ENCODE results near the gene FBXW8.

Gene FBXW8

GRCh38 chr12:117067638-117068037 is 156.9 kb downstream of the FBXW8 start:
- no peak for TF ChIP-seq SIN3A (IDR thresholded peaks at IDR 0.05; ENCODE audit: borderline replicate concordance, insufficient read depth, low read length)
- TF ChIP-seq POLR2AphosphoS5 (IDR thresholded peaks at IDR 0.05; ENCODE audit: low read depth, low read length): no peak
- TF ChIP-seq FOXP2 (optimal IDR thresholded peaks at IDR 0.05; ENCODE audit: borderline replicate concordance, extremely low read depth, extremely low read length, insufficient read depth): no peak
- no peak for TF ChIP-seq TAF1 (IDR thresholded peaks at IDR 0.05; ENCODE audit: borderline replicate concordance, insufficient read depth, low read length)
- TF ChIP-seq REST (IDR thresholded peaks at IDR 0.05; ENCODE audit: insufficient read depth in 1 of 2, low read depth in 2 of 2, low read length in 2 of 2): no peak

GRCh38 chr12:117068492-117068891 is 157.7 kb downstream of the FBXW8 start:
- TF ChIP-seq TAF1 (IDR thresholded peaks at IDR 0.05; ENCODE audit: borderline replicate concordance, insufficient read depth, low read length) (no peak), FOXP2 (optimal IDR thresholded peaks at IDR 0.05; ENCODE audit: borderline replicate concordance, extremely low read depth, extremely low read length, insufficient read depth) (no peak), REST (IDR thresholded peaks at IDR 0.05; ENCODE audit: insufficient read depth in 1 of 2, low read depth in 2 of 2, low read length in 2 of 2) (no peak), SIN3A (IDR thresholded peaks at IDR 0.05; ENCODE audit: borderline replicate concordance, insufficient read depth, low read length) (no peak)

DNA sequence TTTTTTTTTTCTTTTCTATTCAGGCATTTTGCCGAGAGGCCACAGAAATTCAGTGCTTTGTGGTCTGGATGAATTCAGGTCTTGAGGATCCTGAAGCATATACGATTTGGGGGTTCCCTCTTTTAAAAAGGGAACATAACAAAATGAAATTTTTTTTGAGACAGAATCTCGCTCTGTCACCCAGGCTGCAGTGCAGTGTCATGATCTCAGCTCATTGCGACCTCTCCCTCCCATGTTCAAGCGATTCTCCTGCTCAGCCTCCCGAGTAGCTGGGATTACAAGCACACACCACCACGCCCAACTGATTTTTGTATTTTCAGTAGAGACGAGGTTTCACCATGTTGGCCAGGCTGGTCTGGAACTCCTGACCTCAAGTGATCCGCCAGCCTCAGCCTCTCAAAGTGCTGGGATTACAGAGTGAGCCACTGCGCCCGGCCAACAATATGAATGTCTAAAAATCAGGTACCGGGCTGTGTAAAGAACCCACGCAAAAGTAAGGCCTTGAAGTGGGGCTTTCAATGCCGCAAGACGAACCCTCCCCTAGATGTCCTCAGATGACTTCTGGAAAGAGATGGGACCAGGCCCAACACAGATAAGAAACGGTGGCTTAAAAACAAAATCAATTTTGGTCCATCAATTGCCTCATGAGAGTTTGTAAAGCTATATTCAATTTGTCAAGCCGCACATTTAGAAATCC is 158.5 kb downstream of the FBXW8 start:
- TF ChIP-seq TAF1 (IDR thresholded peaks at IDR 0.05; ENCODE audit: borderline replicate concordance, insufficient read depth, low read length): no peak
- TF ChIP-seq FOXP2 (optimal IDR thresholded peaks at IDR 0.05; ENCODE audit: borderline replicate concordance, extremely low read depth, extremely low read length, insufficient read depth): no peak
- no peak for TF ChIP-seq REST (IDR thresholded peaks at IDR 0.05; ENCODE audit: insufficient read depth in 1 of 2, low read depth in 2 of 2, low read length in 2 of 2)
- TF ChIP-seq SIN3A (IDR thresholded peaks at IDR 0.05; ENCODE audit: borderline replicate concordance, insufficient read depth, low read length): no peak
- no peak for TF ChIP-seq POLR2AphosphoS5 (IDR thresholded peaks at IDR 0.05; ENCODE audit: low read depth, low read length)

GRCh38 chr12:117069926-117070900 is 159.5 kb downstream of the FBXW8 start:
- TF ChIP-seq TAF1 (IDR thresholded peaks at IDR 0.05; ENCODE audit: borderline replicate concordance, insufficient read depth, low read length): no peak
- TF ChIP-seq SIN3A (IDR thresholded peaks at IDR 0.05; ENCODE audit: borderline replicate concordance, insufficient read depth, low read length): peak; percentile 45; the same call in 1 of the 2 replicates

GRCh38 chr12:117071009-117071408 is 160.3 kb downstream of the FBXW8 start:
- TF ChIP-seq TAF1 (IDR thresholded peaks at IDR 0.05; ENCODE audit: borderline replicate concordance, insufficient read depth, low read length) (no peak), FOXP2 (optimal IDR thresholded peaks at IDR 0.05; ENCODE audit: borderline replicate concordance, extremely low read depth, extremely low read length, insufficient read depth) (no peak), REST (IDR thresholded peaks at IDR 0.05; ENCODE audit: insufficient read depth in 1 of 2, low read depth in 2 of 2, low read length in 2 of 2) (no peak), SIN3A (IDR thresholded peaks at IDR 0.05; ENCODE audit: borderline replicate concordance, insufficient read depth, low read length) (no peak), POLR2AphosphoS5 (IDR thresholded peaks at IDR 0.05; ENCODE audit: low read depth, low read length) (no peak)
